H1 (cell line): ENCODE data around the gene DENND10. TPM values are rescaled to one million over a fixed set of nuclear protein-coding genes. Genes with fewer than 3 reads are reported as not detected.

Experiments used
- CREB1 ChIP-seq: IDR thresholded peaks from 2 replicates; pipeline ENCODE4 v1.6.1; 2012; ENCODE audit warnings: inconsistent platforms
- RBBP5 ChIP-seq: IDR thresholded peaks from 2 replicates; pipeline ENCODE4 v1.7.1; 2012; ENCODE audit warnings: low read depth, mild to moderate bottlenecking, inconsistent platforms, low read length, moderate library complexity, borderline replicate concordance
- polyA plus RNA-seq, 7 experiments: library from polyadenylated mRNA; depleted of rRNA in 3 of 7; stranded (reverse) in 5 of 7; unstranded in 2 of 7; fragments of >200 nt in 5 of 7; fragments of 200-250 nt in 2 of 7; gene quantifications; 1 replicate in 5 of 7; 2 replicates in 1 of 7; 4 replicates in 1 of 7; pipeline versions ENCODE4 v1.2.1 to v1.2.3, GENCODE V29; 2011 to 2013; ENCODE audit warnings: missing spikeins in 2 of 7, mixed read lengths in 2 of 7
- total RNA-seq: library from RNA; stranded (reverse); fragmentation: NEBNext Ultra II Directional; extraction: Animal tissue kit (Norgen Biotek cat#: 25700); gene quantifications from 2 replicates; pipeline ENCODE4 v1.2.1, GENCODE V29; 2021

DENND10 gene
- total and polyA plus RNA-seq, 2 of the 8 experiments (the other 6 are each of a cell fraction or from before 2014, with no cell fraction given): 49.3 to 64.4 TPM

DNA sequence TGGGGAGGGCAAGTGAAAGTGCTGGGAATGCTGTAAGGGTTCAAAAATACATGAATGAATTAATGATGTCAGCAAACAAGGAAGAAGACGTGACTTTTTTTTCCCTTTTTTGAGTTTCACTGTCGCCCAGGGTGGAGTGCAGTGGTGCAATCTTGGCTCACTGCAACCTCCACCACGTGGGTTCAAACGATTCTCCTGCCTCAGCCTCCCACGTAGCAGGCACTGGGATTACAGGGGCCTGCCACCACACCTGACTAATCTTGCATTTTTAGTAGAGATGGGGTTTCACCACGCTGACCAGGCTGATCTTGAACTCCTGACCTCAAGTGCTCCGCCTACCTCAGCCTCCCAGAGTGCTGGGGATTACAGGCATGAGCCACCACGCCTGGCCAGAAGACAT, 30.0 kb downstream of the DENND10 start (continued):
- no peak for TF ChIP-seq RBBP5
- no peak for TF ChIP-seq CREB1
- TF ChIP-seq, all 59 proteins: peak for 0
